Erythroblast (primary cell): ENCODE measurements around the gene BTBD1.
A peak's percentile ranks its signal among the peaks of the same experiment; 100 is the strongest.
"Not testable (repeated sequence)": the region's sequence is repeated elsewhere in the genome, so short reads cannot be mapped to it uniquely, and the experiment has no call there.

Experiments used
- DNase-seq, 2 experiments: peaks; one replicate each; lab custom pipeline; 2025; lab: John Stamatoyannopoulos, UW
- GATA1 ChIP-seq: IDR thresholded peaks from 2 replicates; pipeline ENCODE4 v1.6.1; 2011; ENCODE audit warnings: low read depth, mild to moderate bottlenecking, control low read depth, low read length, moderate library complexity
- POLR2A ChIP-seq: IDR thresholded peaks from 2 replicates; pipeline ENCODE4 v1.6.1; 2011; ENCODE audit warnings: mild to moderate bottlenecking, low read length

BTBD1 gene

GRCh38 chr15:83105440-83105839 is 38.4 kb upstream of the BTBD1 start:
- peak in 1 of 2 experiments; percentile 14 for DNase-seq
- TF ChIP-seq GATA1 (no peak), POLR2A (no peak)

- no peak for DNase-seq
- no peak for TF ChIP-seq GATA1
Measured at GRCh38 chr15:83104141-83104540, 37.1 kb upstream of the BTBD1 start.

GRCh38 chr15:83102346-83102745 is 35.3 kb upstream of the BTBD1 start:
- DNase-seq: no peak
- no peak for TF ChIP-seq POLR2A
- TF ChIP-seq GATA1: no peak

- no peak for DNase-seq
- TF ChIP-seq GATA1: no peak
- TF ChIP-seq POLR2A: no peak
Measured at GRCh38 chr15:83100097-83100646, 33.1 kb upstream of the BTBD1 start.

GRCh38 chr15:83099290-83099689 is 32.2 kb upstream of the BTBD1 start:
- TF ChIP-seq POLR2A (no peak), GATA1 (no peak)
- DNase-seq: peak; percentile 8 to 53

GRCh38 chr15:83098079-83098478 is 31.0 kb upstream of the BTBD1 start:
- TF ChIP-seq GATA1: no peak
- TF ChIP-seq POLR2A: no peak
- DNase-seq: no peak

- DNase-seq: no peak
- TF ChIP-seq GATA1 (no peak), POLR2A (no peak)
Measured at GRCh38 chr15:83094583-83094982, 27.5 kb upstream of the BTBD1 start.

- DNase-seq: peak; percentile 89 to 95
Measured at GRCh38 chr15:83092309-83092976, 25.4 kb upstream of the BTBD1 start.

GRCh38 chr15:83091965-83092308 is 24.9 kb upstream of the BTBD1 start:
- not testable (repeated sequence) for DNase-seq

More at GRCh38 chr15:83092309-83092976, 25.4 kb upstream of the BTBD1 start:
- TF ChIP-seq POLR2A (peak; percentile 91), GATA1 (no peak)

- no peak for DNase-seq
- TF ChIP-seq POLR2A (no peak), GATA1 (no peak)
Measured at GRCh38 chr15:83090465-83090864, 23.4 kb upstream of the BTBD1 start.

GRCh38 chr15:83088876-83089275 is 21.8 kb upstream of the BTBD1 start:
- TF ChIP-seq GATA1: no peak
- TF ChIP-seq POLR2A: no peak

GRCh38 chr15:83087576-83087975 is 20.5 kb upstream of the BTBD1 start:
- TF ChIP-seq POLR2A (no peak), GATA1 (no peak)
- no peak for DNase-seq

More at GRCh38 chr15:83088876-83089275, 21.8 kb upstream of the BTBD1 start:
- no peak for DNase-seq

- not testable (repeated sequence) for DNase-seq
Measured at GRCh38 chr15:83085864-83086552, 19.0 kb upstream of the BTBD1 start.

GRCh38 chr15:83085461-83085860 is 18.4 kb upstream of the BTBD1 start:
- DNase-seq: not testable (repeated sequence)

- peak in 1 of 2 experiments; percentile 69 for DNase-seq
- TF ChIP-seq POLR2A: no peak
- TF ChIP-seq GATA1: no peak
Measured at GRCh38 chr15:83082730-83083386, 15.8 kb upstream of the BTBD1 start.
